Measurements from ENCODE around the gene ANKFY1.
"Not testable (repeated sequence)": the region's sequence is repeated elsewhere in the genome, so short reads cannot be mapped to it uniquely, and the experiment has no call there.

The ANKFY1 gene

GRCh38 chr17:4209611-4210010, 54.2 kb downstream of the ANKFY1 start:
- no peak for DNase-seq

GRCh38 chr17:4208238-4208637, 55.5 kb downstream of the ANKFY1 start:
- no peak for DNase-seq

GRCh38 chr17:4206962-4207361, 56.8 kb downstream of the ANKFY1 start:
- DNase-seq, result no peak

- no peak for DNase-seq
These were observed 57.9 kb downstream of the ANKFY1 start for GRCh38 chr17:4205917-4206316.

- DNase-seq, result peak; percentile 85
These were observed 59.0 kb downstream of the ANKFY1 start for GRCh38 chr17:4204710-4205173.

GRCh38 chr17:4204190-4204589, 59.6 kb downstream of the ANKFY1 start:
- DNase-seq, result no peak

GRCh38 chr17:4201226-4201625, 62.6 kb downstream of the ANKFY1 start:
- no peak for DNase-seq

- DNase-seq, result no peak
These were observed 63.9 kb downstream of the ANKFY1 start for GRCh38 chr17:4199818-4200402.

- DNase-seq, result no peak
These were observed 64.8 kb downstream of the ANKFY1 start for GRCh38 chr17:4198995-4199394.

GRCh38 chr17:4195306-4195705, 68.5 kb downstream of the ANKFY1 start:
- no peak for DNase-seq

GRCh38 chr17:4194796-4195195, 69.0 kb downstream of the ANKFY1 start:
- no peak for DNase-seq

GRCh38 chr17:4190791-4191190, 73.0 kb downstream of the ANKFY1 start:
- not testable (repeated sequence) for DNase-seq

GRCh38 chr17:4189280-4189679, 74.5 kb downstream of the ANKFY1 start:
- DNase-seq, result no peak

- DNase-seq, result no peak
These were observed 75.7 kb downstream of the ANKFY1 start for GRCh38 chr17:4188076-4188475.

GRCh38 chr17:4187076-4187475, 76.7 kb downstream of the ANKFY1 start:
- no peak for DNase-seq

GRCh38 chr17:4186357-4186881, 77.4 kb downstream of the ANKFY1 start:
- no peak for DNase-seq

GRCh38 chr17:4185656-4186055, 78.1 kb downstream of the ANKFY1 start:
- DNase-seq, result no peak

- DNase-seq, result no peak
These were observed 79.0 kb downstream of the ANKFY1 start for GRCh38 chr17:4184811-4185210.

- DNase-seq, result no peak
These were observed 81.7 kb downstream of the ANKFY1 start for GRCh38 chr17:4182043-4182442.

GRCh38 chr17:4180791-4181190, 83.0 kb downstream of the ANKFY1 start:
- no peak for DNase-seq

GRCh38 chr17:4179071-4179470, 84.7 kb downstream of the ANKFY1 start:
- no peak for DNase-seq

- no peak for DNase-seq
These were observed 85.1 kb downstream of the ANKFY1 start for GRCh38 chr17:4178651-4179050.

GRCh38 chr17:4177806-4178205, 86.0 kb downstream of the ANKFY1 start:
- no peak for DNase-seq

- no peak for DNase-seq
These were observed 86.8 kb downstream of the ANKFY1 start for GRCh38 chr17:4176808-4177472.
